Measurements from ENCODE around the gene ITPK1.

- TF ChIP-seq CTCF (IDR thresholded peaks at IDR 0.05) (no peak), EP300 (IDR thresholded peaks at IDR 0.05; ENCODE audit: borderline replicate concordance in 1 of 2, low read depth in 1 of 2, low read length in 1 of 2) (no peak), RXRA (IDR thresholded peaks at IDR 0.05; ENCODE audit: borderline replicate concordance, low read depth) (no peak)
These were observed 213.0 kb downstream of the ITPK1 start for GRCh38 chr14:92902726-92903125.

All from SK-N-SH (cell line).